ENCODE measurements around the gene HEATR9. TPM values are rescaled to one million over a fixed set of nuclear protein-coding genes. Genes with fewer than 3 reads are reported as not detected.

HEATR9 gene
- total RNA-seq, 1 donor from 2014 or later: not detected

DNA sequence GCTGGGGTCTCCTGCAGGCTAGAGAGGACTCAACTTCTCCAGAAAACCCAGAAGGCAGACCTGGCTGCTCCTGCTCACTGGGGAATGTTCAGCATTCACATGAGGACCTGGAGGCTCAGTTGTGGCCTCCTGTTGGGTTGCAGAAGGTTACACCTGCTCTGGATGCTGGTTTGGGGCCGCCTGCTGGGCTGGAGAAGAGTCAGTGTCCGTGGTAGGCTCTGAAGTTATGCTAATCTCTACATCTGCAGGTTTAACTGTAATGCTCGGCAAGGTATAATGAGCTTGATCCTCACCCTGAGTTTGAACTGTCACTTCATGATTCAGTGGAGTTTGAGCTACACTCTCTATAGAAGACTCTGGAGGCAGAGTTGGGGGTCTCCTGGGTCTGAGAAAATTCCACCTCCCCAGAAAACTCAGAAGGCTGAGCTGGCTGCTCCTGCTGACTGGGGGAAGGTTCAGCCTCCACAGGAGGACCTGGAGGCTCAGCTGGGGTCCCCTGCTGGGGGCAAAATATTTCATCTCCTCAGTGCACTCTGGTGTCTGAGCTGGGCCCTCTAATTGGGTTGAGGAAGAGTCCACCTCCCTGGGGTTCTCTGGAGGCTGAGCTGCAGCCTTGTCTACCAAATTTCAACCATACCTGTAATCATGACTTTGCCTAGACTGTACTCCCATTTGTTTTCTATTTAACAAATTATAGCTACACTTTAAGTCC lies 38.4 kb upstream of the HEATR9 start:
- no peaks in the 10 kb centered on the region for H3K27me3 Mint-ChIP-seq (ENCODE audit: unreplicated experiment)

DNA sequence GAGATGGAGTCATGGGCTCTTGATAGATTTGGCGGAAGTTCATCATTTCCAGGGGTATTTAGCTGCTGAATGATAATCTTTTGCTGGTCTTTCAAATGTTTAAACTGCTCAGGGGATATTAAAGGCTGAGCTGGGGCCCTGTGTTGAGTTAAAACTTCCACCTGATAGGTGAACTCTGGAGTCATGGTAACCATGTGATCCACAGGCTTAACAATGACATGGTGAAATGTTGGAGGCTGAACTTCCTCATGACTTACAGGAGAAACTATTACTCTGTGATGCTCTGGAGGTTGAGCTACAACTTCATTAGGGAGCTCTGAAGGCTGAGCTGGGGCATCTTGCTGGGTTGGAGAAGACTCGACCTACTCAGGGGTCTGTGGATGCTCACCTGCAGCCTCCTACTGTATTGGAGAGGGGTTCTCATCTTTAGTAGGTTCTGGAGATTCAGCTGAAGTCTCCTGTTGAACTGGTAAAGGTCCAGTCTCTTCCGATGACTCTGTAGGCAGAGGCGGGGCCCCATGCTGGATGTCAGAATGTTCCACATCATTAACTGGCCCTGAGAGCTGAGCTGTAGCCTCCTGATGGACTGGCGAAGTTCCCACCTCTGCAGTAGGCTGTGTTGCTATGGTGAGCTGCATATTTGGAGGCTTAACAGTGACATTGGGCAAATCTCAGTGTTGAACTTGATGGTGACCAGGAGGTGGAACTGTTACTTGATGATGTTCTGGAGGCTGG lies 37.7 kb upstream of the HEATR9 start:
- TF ChIP-seq, protein P1, sequence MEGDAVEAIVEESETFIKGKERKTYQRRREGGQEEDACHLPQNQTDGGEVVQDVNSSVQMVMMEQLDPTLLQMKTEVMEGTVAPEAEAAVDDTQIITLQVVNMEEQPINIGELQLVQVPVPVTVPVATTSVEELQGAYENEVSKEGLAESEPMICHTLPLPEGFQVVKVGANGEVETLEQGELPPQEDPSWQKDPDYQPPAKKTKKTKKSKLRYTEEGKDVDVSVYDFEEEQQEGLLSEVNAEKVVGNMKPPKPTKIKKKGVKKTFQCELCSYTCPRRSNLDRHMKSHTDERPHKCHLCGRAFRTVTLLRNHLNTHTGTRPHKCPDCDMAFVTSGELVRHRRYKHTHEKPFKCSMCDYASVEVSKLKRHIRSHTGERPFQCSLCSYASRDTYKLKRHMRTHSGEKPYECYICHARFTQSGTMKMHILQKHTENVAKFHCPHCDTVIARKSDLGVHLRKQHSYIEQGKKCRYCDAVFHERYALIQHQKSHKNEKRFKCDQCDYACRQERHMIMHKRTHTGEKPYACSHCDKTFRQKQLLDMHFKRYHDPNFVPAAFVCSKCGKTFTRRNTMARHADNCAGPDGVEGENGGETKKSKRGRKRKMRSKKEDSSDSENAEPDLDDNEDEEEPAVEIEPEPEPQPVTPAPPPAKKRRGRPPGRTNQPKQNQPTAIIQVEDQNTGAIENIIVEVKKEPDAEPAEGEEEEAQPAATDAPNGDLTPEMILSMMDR (IDR thresholded peaks at IDR 0.05; ENCODE audit: partially characterized antibody, unreplicated experiment): no peak
- H3K27ac Mint-ChIP-seq (ENCODE audit: unreplicated experiment): no peak overlapping the region
- H3K36me3 Mint-ChIP-seq (ENCODE audit: unreplicated experiment): peaks cover 6% of the 10 kb centered on the region
- DNase-seq: no peak
- no peaks in the 10 kb centered on the region for H3K4me1 Mint-ChIP-seq (ENCODE audit: low read depth, unreplicated experiment)
- H3K9me3 Mint-ChIP-seq (ENCODE audit: unreplicated experiment): no peaks in the 10 kb centered on the region
- no peaks in the 10 kb centered on the region for H3K27me3 Mint-ChIP-seq (ENCODE audit: unreplicated experiment)
- no peak overlapping the region for H3K4me3 Mint-ChIP-seq (ENCODE audit: unreplicated experiment)

More for the DNA sequence above, 38.4 kb upstream of the HEATR9 start:
- TF ChIP-seq, protein P1 (IDR thresholded peaks at IDR 0.05; ENCODE audit: partially characterized antibody, unreplicated experiment): no peak
- no peaks in the 10 kb centered on the region for H3K4me1 Mint-ChIP-seq (ENCODE audit: low read depth, unreplicated experiment)
- H3K4me3 Mint-ChIP-seq (ENCODE audit: unreplicated experiment): no peak overlapping the region
- DNase-seq: no peak
- H3K9me3 Mint-ChIP-seq (ENCODE audit: unreplicated experiment): no peaks in the 10 kb centered on the region
- H3K36me3 Mint-ChIP-seq (ENCODE audit: unreplicated experiment): peaks cover 6% of the 10 kb centered on the region
- H3K27ac Mint-ChIP-seq (ENCODE audit: unreplicated experiment): no peak overlapping the region

DNA sequence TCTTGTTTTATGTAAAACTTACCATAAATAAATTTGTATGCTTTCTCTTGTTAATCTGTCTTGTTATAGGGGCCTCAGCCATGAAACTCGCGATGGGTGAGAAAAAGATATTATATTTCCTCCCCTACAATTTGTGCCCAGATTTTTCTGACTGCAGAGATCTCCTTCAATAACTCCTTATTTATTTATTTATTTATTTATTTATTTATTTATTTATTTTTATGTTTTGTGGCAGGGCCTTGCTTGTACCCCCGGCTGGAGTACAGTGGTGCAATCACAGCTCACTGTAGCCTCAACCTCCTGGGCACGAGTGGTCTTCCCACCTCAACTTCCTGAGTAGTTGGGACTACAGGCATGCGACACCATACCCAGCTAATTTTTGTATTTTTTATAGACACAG lies 34.8 kb upstream of the HEATR9 start:
- peaks cover 3% of the 10 kb centered on the region for H3K4me1 Mint-ChIP-seq (ENCODE audit: low read depth, unreplicated experiment)

DNA sequence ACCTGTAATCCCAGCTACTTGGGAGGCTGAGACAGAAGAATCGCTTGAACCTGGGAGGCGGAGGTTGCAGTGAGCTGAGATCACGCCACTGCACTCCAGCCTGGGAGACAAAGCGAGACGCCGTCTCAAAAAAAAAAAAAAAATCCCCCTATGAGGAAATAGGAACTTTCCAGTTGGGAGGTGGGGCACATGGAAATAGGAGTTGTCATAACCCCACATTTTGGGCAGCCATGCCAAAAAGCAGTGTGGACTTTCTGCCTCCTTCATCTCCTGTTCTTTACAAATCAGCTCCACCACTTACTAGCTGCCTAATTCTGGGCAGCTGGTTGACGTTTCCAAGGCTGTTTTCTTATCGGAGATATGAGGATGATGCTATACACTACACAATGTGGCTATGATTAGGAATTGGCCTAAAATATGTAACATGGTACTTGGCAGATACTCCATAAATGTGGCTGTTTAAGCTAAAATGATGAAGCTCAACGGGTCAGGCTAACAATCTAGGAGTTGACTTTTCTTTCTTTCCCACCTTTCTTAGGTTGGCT lies 33.0 kb upstream of the HEATR9 start:
- Mint-ChIP-seq H3K9me3 (ENCODE audit: unreplicated experiment) (no peaks in the 10 kb centered on the region), H3K4me1 (ENCODE audit: low read depth, unreplicated experiment) (peaks cover 3% of the 10 kb centered on the region), H3K27me3 (ENCODE audit: unreplicated experiment) (peaks cover 3% of the 10 kb centered on the region), H3K4me3 (ENCODE audit: unreplicated experiment) (no peak overlapping the region), H3K36me3 (ENCODE audit: unreplicated experiment) (no peaks in the 10 kb centered on the region), H3K27ac (ENCODE audit: unreplicated experiment) (no peak overlapping the region)
- no peak for DNase-seq
- TF ChIP-seq, protein P1 (IDR thresholded peaks at IDR 0.05; ENCODE audit: partially characterized antibody, unreplicated experiment): no peak

More for the DNA sequence above, 34.8 kb upstream of the HEATR9 start:
- Mint-ChIP-seq H3K27ac (ENCODE audit: unreplicated experiment) (no peak overlapping the region), H3K36me3 (ENCODE audit: unreplicated experiment) (no peaks in the 10 kb centered on the region), H3K9me3 (ENCODE audit: unreplicated experiment) (no peaks in the 10 kb centered on the region), H3K27me3 (ENCODE audit: unreplicated experiment) (peaks cover 3% of the 10 kb centered on the region), H3K4me3 (ENCODE audit: unreplicated experiment) (no peak overlapping the region)
- no peak for DNase-seq
- TF ChIP-seq, protein P1 (IDR thresholded peaks at IDR 0.05; ENCODE audit: partially characterized antibody, unreplicated experiment): no peak

All from glutamatergic neuron (in vitro differentiated cells).